ENCODE results near the gene PRDM15. TPM values are rescaled to one million over a fixed set of nuclear protein-coding genes. Genes with fewer than 3 reads are reported as not detected.

PRDM15 gene
- total RNA-seq, 1 experiment from 2014 or later = 5.4 TPM

GRCh38 chr21:41892726-41893125 is 13.6 kb upstream of the PRDM15 start:
- in situ Hi-C loops (cut with HindIII; ENCODE audit: low sequenced_read_pairs) = no loop called here
- DNase-seq (ENCODE audit: low spot score) = no peak

- in situ Hi-C loops (cut with HindIII; ENCODE audit: low sequenced_read_pairs) = no loop called here
- DNase-seq (ENCODE audit: low spot score) = no peak
These were observed 12.0 kb upstream of the PRDM15 start for GRCh38 chr21:41891132-41891531.

DNA sequence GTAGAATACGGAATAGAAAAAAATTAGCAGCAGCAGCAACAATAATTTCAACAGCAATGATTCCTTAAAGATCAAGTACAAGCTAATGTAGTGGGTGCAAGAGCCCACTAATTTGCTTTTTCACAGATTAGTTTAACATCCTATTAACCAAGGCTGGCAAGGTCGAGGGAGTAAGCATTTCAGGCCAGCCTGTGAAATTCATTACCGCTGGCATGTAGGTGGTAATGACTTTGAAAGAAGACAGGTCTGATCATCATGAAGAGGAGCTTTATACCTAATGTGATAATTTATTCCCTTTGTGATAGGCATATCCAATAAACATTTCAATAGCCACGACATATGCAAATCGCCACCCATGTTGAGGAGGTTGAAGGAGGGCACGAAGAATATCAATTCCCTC is 11.2 kb upstream of the PRDM15 start:
- in situ Hi-C loops (cut with HindIII; ENCODE audit: low sequenced_read_pairs) = no loop called here
- DNase-seq (ENCODE audit: low spot score) = no peak

DNA sequence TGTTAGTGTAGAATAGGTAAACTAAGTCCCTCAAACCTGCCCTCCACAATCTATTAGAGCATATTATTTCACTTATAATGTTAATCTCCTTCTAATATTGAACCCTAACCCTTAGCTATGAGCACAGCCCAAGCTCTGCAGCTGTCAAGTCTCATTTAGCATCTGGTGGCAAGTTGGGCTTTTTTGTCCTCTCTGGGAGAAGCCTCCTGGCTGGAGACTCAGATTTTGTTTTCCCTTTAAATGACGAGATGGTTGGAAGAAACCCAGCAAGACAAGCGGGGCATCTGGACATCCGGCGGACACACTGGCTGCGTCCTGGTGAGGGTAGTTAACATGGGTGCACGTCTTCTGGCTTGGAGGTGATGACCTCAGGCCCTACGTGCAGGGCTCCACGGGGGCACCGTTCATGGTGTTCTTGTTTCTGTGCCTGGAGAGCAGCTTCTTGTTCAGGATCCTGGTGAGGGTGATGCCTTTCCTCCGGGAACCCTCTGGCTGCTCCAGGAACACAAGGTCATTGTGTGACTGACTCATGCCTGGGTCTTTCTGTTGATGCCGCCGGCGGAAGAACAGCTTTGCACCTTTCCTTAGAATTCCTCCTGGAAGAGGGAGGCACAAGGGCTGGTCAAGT is 9.7 kb upstream of the PRDM15 start:
- in situ Hi-C loops (cut with HindIII; ENCODE audit: low sequenced_read_pairs) = no loop called here
- no peak for DNase-seq (ENCODE audit: low spot score)

- DNase-seq (ENCODE audit: low spot score) = no peak
- in situ Hi-C loops (cut with HindIII; ENCODE audit: low sequenced_read_pairs) = no loop called here
These were observed 8.5 kb upstream of the PRDM15 start for GRCh38 chr21:41887667-41888066.

GRCh38 chr21:41886328-41886727 is 7.2 kb upstream of the PRDM15 start:
- no peak for DNase-seq (ENCODE audit: low spot score)
- in situ Hi-C loops (cut with HindIII; ENCODE audit: low sequenced_read_pairs) = no loop called here

GRCh38 chr21:41885341-41886024 is 6.3 kb upstream of the PRDM15 start:
- in situ Hi-C loops (cut with HindIII; ENCODE audit: low sequenced_read_pairs) = no loop called here

GRCh38 chr21:41884501-41885030 is 5.4 kb upstream of the PRDM15 start:
- in situ Hi-C loops (cut with HindIII; ENCODE audit: low sequenced_read_pairs) = no loop called here
- DNase-seq (ENCODE audit: low spot score) = no peak

More at GRCh38 chr21:41885341-41886024, 6.3 kb upstream of the PRDM15 start:
- no peak for DNase-seq (ENCODE audit: low spot score)

GRCh38 chr21:41883582-41883981 is 4.4 kb upstream of the PRDM15 start:
- DNase-seq (ENCODE audit: low spot score) = no peak
- in situ Hi-C loops (cut with HindIII; ENCODE audit: low sequenced_read_pairs) = no loop called here

- DNase-seq (ENCODE audit: low spot score) = no peak
- in situ Hi-C loops (cut with HindIII; ENCODE audit: low sequenced_read_pairs) = no loop called here
These were observed 1.9 kb upstream of the PRDM15 start for GRCh38 chr21:41881051-41881450.

DNA sequence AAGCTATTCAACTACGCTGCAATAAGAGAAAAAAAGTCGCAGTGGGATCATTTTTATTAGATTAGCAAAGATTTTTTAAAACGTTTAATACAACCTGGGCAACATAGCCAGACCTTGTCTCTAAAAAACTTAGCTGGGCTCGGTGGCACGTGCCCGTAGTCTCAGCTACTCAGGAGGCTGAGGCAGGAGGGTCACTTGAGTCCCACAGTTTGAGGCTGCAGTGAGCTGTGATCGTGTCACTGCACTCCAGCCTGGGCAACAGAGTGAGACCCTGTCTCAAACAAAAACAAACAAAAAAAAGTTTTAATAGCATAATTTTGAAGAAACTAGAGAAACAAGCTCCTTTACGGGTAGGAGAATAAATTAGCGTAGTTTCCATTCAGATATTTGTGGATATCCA is 1.0 kb upstream of the PRDM15 start:
- no peak for DNase-seq (ENCODE audit: low spot score)
- in situ Hi-C loops (cut with HindIII; ENCODE audit: low sequenced_read_pairs) = no loop called here

- DNase-seq (ENCODE audit: low spot score) = peak; percentile 70
- in situ Hi-C loops (cut with HindIII; ENCODE audit: low sequenced_read_pairs) = no loop called here
These were observed 334 bp downstream of the PRDM15 start for GRCh38 chr21:41878831-41879189.

DNA sequence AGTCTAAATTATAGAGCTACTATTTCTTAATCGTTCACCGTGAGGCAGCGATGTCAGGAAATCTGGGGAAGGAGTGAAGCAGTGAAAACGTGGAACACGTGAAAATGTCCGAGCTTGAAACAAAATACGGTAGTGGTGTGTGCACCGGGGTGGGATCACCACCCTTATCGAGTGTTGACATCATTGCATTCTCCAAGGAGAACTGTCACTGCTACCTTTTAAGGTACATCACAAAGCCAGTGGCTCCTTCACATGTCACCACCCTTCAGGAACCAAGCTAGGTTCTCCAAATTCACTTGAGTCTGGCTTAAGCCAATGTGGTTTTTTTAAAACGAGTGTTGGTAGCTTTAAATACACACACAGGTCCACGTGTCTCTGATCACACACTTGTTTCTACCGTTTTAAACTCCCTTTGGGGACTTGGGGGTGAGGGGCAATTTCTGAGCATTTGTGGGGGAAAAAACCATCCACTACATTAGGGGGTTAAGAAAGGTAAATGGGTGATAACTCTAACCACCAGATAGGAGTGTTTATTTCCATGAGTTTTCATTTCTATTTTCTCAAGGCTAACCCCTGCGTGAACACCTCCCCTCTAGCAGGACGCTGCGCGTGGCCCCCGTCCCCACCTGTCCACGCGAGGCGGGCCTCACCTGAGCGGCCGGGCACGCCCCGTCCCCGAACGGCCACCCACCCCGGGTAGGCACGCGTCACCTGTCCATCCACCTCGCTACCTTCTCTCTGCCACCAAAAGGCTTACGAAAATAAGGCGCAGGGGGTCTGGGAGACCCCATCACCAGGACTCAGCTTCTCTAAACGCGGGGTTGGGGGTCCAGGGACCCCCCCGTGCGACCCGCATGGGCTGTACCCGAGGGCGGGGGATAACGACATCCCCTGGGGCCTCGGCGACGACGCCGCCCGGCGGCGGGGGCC is 978 bp downstream of the PRDM15 start:
- in situ Hi-C loops (cut with HindIII; ENCODE audit: low sequenced_read_pairs) = no loop called here
- peak; percentile 63 for DNase-seq (ENCODE audit: low spot score)

DNA sequence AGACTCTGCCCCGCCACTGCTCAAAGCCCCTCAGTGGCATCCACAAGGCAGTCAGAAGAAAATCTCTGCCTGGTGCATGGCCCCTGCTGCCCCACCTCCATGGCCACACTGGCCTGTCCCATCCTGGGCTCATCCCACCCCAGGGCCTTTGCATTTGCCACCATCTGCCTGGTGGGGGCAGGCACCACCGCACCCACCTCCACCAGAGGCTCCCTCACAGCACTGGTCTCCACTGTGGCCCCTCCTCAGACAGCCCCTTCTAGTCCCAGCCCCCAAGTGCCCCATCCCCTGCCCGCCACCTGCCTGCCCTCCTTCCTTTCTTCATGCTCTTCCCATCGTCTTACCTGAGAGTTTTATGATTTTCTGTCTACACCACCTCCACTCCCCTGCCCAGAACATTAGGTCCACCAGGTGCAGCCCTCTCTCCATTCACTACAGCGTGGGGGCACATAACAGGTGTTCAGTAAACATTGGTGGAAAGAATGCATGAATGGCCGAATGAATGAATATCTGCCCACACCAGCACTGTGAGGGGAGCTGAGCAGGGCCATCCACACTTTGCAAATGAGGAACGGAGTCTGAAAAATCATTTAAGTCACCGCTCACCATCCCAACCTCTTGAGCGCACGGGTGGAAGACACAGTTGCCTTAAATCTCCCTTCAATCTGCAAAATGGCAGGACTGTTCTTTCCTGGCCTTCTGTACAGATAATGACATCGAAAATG is 2.1 kb downstream of the PRDM15 start:
- DNase-seq (ENCODE audit: low spot score) = no peak
- in situ Hi-C loops (cut with HindIII; ENCODE audit: low sequenced_read_pairs) = no loop called here

- DNase-seq (ENCODE audit: low spot score) = no peak
- in situ Hi-C loops (cut with HindIII; ENCODE audit: low sequenced_read_pairs) = no loop called here
These were observed 2.7 kb downstream of the PRDM15 start for GRCh38 chr21:41876396-41876795.

- no peak for DNase-seq (ENCODE audit: low spot score)
- in situ Hi-C loops (cut with HindIII; ENCODE audit: low sequenced_read_pairs) = no loop called here
These were observed 4.1 kb downstream of the PRDM15 start for GRCh38 chr21:41875086-41875485.

DNA sequence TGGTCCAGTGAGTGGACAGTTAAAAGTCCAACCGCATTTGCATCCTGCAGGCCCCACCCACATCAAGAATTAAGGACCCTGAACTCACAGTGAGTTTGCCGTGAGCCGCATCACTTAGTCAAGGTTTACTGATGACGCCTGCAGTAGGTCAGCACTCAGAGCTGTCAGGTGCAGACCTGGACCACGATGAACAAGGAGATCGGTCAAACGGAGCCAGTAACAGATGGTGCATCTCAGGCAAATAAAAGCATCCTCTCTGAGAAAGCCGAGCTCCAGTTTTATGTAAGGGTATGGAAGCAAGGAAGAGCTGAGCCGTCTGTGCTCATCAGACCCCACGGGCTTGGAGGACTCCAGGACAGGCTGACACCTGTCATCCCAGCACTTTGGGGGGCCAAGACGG is 4.5 kb downstream of the PRDM15 start:
- DNase-seq (ENCODE audit: low spot score) = peak; percentile 72
- in situ Hi-C loops (cut with HindIII; ENCODE audit: low sequenced_read_pairs) = no loop called here

- in situ Hi-C loops (cut with HindIII; ENCODE audit: low sequenced_read_pairs) = no loop called here
- no peak for DNase-seq (ENCODE audit: low spot score)
These were observed 5.7 kb downstream of the PRDM15 start for GRCh38 chr21:41873426-41873825.

GRCh38 chr21:41873005-41873404 is 6.1 kb downstream of the PRDM15 start:
- in situ Hi-C loops (cut with HindIII; ENCODE audit: low sequenced_read_pairs) = no loop called here
- no peak for DNase-seq (ENCODE audit: low spot score)
